GM12891 (cell line): ENCODE measurements around the gene PRRT1B.
"Not testable (repeated sequence)": the region's sequence is repeated elsewhere in the genome, so short reads cannot be mapped to it uniquely, and the experiment has no call there.

Experiments
- DNase-seq: peaks from one replicate; pipeline ENCODE4 v3.0.0; 2011; ENCODE audit warnings: low spot score; ENCODE audit not compliant: insufficient read length
- FAIRE-seq: peaks from 2 replicates; lab custom pipeline; 2011; peaks lifted over from hg19 to GRCh38; lab: Jason Lieb, UNC
- PAX5 ChIP-seq: IDR thresholded peaks from 2 replicates; pipeline ENCODE4 v1.6.1; 2011; ENCODE audit warnings: low read length, moderate library complexity, mild to moderate bottlenecking; ENCODE audit not compliant: insufficient read depth, severe bottlenecking
- POLR2A ChIP-seq: IDR thresholded peaks from 2 replicates; pipeline ENCODE4 v1.6.1; 2011; ENCODE audit warnings: low read depth, low read length, control low read depth
- POLR2AphosphoS5 ChIP-seq: IDR thresholded peaks from 2 replicates; pipeline ENCODE4 v1.6.1; 2011; ENCODE audit warnings: low read depth, low read length, control low read depth
- POU2F2 ChIP-seq: IDR thresholded peaks from 2 replicates; pipeline ENCODE4 v1.6.1; 2011; ENCODE audit warnings: low read depth, mild to moderate bottlenecking, control low read depth, low read length, moderate library complexity
- SPI1 ChIP-seq: IDR thresholded peaks from 2 replicates; pipeline ENCODE4 v1.6.1; 2011; ENCODE audit warnings: low read depth, low read length, control low read depth
- TAF1 ChIP-seq: IDR thresholded peaks from 2 replicates; pipeline ENCODE4 v1.6.1; 2011; ENCODE audit warnings: low read depth, low read length, control low read depth

The PRRT1B gene

DNA sequence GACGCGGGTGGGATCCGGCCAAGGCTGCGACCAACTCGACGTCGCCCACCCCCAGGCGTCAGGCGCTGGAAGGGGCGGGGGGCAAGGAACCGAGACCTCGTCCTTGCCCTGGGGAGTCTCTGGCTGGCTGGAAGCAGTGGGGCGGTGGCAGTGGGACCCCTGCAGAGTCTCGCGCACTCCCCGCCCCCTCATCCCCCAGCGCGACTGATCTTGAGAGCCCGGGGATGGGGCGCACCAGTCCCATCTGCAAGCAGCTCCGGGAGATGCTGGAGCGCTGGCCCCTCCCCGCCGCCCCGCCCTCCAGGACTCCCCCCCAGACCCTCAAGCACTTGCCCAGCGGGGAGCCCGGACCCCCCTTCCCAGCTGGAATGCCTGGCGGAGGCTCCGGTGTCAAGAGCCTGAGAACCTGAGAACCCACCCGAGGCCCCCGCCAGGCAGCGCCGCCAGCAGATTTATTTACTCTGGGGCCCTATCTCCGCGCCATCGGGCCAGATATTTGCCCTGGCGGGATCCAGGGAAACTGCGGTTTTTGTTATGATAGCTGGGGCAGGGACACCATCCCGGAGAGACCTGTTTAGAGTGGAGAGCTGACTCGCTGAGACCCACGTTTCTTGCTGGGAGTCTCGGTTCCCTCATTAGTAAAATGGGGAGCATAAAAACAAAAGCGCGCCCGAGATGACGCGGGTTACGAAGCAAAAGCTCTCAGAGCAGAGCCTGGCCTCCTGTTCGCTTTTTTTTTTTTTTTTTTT lies 1.2 kb downstream of the PRRT1B start:
- no peak for FAIRE-seq
- DNase-seq, result no peak
- no peak for TF ChIP-seq SPI1
- no peak for TF ChIP-seq POU2F2
- no peak for TF ChIP-seq TAF1
- no peak for TF ChIP-seq POLR2AphosphoS5
- TF ChIP-seq PAX5, result no peak
- TF ChIP-seq POLR2A, result no peak

DNA sequence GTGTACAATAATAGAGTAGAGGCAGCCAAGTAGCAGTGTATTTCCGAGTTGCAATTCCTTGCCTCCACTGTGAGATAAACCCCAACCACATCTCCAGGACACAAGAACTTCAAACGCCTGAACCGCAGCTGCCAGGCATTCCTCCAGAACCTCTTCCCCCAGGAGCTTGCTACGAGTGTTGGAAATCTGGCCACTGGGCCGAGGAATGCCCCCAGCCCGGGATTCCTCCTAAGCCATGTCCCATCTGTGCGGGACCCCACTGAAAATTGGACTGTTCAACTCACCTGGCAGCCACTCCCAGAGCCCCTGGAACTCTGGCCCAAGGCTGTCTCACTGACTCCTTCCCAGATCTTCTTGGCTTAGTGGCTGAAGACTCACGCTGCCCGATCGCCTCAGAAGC lies 3.9 kb downstream of the PRRT1B start:
- FAIRE-seq, DNase-seq: not testable (repeated sequence)

DNA sequence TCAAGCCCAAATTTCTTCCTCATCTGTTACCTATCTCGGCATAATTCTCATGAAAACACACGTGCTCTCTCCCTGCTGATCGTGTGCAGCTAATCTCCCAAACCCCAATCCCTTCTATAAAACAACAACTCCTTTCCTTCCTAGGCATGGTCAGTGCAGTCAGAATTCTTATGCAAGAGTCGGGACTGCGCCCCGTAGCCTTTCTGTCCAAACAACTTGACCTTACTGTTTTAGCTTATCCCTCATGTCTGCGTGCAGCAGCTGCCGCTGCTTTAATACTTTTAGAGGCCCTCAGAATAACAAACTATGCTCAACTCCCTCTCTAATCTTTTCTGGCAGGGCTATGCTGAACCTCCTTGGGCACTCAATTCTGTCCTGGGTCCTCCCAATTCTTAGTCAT lies 5.1 kb downstream of the PRRT1B start:
- not testable (repeated sequence) for DNase-seq, FAIRE-seq

DNA sequence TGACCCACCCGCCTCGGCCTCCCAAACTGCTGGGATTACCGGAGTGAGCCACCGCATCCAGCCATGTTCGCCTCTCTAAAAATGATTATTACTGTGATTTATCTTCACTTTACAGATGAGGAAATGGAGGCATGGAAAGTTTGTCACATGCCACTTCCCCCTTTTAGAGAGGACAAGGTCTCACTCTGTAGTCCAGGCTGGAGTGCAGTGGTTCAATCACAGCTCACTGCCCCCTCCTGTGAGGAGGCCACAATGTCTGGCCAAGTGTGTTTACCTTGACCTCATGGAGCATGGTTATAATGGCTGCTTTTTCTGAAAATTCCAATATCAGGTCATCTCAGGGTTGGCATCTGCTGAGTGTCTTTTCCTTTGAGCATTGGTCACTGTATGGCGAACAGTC lies 6.7 kb downstream of the PRRT1B start:
- DNase-seq (no peak), FAIRE-seq (no peak)
- TF ChIP-seq POLR2A (no peak), POLR2AphosphoS5 (no peak), POU2F2 (no peak), PAX5 (no peak), TAF1 (no peak), SPI1 (no peak)

DNA sequence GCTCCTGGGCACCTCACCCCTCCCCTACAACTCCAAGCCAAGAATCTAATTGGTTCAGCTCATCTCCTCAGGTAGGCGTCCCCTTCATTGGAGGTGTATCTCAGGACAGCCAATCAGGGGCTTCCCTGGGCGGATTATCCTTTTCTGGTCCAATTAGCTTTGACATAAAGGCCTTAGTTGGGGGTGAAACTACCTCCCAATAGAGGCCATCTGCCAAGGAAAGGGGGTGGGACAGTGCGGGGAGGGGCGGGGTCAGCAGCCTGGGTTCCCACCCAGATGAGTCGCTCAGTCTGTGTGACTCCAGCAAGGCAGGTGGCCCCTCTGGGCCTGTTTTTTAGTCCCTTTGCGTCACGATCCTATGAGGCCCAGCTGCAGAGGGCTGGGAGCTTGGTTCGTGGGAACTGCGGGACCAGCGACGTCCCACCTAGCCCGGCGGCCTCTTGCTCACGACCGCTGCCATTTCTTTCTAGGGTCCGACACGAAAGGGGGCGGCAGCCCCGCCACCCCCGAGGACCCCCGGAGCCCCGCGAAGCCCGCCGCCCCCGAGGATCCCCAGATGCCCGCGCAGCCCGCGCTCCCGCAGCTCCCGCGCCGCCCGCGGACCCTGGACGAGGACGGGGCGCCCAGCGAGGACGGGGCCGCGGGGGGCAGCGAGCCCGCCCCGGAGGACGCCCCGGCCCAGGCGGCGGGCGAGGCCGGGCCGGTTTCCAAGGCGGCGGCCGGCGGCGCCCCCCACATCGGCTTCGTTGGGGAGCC lies 8.9 kb downstream of the PRRT1B start:
- DNase-seq, result no peak
- no peak for TF ChIP-seq POU2F2
- FAIRE-seq, result no peak

DNA sequence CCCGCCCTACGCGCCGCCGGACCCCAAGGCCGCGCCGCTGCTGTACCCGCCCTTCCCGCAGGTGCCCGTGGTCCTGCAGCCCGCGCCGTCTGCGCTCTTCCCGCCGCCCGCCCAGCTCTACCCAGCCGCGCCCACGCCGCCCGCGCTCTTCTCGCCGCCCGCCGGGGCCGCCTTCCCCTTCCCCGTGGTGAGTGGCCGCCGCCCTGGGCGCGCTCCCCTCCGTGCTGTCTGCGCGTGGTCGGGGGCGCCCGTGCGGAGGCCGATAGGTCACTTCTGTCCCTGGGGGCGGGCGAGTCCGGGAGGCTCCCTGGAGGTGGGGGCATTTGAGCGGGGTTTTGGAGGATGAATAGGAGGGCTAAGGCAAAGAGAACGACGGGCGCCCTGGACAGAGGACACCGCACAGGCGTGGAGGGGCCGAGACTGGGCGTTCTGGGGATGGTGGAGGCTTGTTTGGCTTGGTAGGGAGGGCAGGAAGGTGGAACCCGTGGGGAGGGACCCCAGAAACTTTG lies 9.6 kb downstream of the PRRT1B start:
- TF ChIP-seq POLR2AphosphoS5 (no peak), PAX5 (no peak), POLR2A (no peak), TAF1 (no peak), POU2F2 (no peak), SPI1 (no peak)
- FAIRE-seq, result no peak
- no peak for DNase-seq

DNA sequence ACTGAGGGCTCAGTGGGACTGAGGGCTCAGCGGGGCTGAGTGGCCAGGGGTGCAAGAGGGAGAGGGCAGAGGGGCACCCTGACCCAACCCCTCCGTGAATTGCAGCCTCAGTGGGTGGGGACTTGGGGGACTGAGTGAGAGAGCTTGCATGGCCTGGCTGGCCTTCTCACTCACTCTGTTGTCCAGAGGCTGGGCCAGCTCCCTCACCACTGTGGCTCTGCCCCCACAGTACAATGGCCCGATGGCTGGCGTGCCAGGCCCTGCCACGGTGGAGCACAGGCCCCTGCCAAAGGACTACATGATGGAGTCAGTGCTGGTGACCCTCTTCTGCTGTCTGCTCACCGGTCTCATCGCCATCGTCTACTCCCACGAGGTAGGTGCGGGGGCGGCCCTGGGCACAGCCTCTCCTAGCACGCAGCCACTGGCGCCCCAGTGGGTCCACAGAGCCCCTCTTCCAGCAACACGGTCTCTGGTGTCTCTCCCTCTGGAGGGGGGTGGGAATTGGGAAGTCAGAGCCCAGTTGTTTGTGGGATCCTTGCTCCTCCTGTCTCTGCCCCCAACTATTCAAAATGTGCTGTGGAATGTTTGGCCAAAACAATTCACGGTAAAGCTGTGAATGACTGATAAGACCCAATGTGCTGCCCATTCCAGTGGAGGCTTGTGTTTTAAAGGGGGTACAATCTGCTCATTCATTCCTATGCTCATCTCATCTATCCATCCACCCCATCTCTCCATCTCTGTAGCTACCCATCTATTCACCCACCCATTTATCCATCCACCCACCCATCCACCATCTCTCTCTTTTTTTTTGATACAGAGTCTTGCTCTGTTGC lies 10.7 kb downstream of the PRRT1B start:
- FAIRE-seq, result no peak
- no peak for TF ChIP-seq POLR2A
- TF ChIP-seq TAF1, result no peak
- no peak for TF ChIP-seq POU2F2
- no peak for TF ChIP-seq SPI1
- no peak for TF ChIP-seq PAX5
- TF ChIP-seq POLR2AphosphoS5, result no peak
- DNase-seq, result no peak

DNA sequence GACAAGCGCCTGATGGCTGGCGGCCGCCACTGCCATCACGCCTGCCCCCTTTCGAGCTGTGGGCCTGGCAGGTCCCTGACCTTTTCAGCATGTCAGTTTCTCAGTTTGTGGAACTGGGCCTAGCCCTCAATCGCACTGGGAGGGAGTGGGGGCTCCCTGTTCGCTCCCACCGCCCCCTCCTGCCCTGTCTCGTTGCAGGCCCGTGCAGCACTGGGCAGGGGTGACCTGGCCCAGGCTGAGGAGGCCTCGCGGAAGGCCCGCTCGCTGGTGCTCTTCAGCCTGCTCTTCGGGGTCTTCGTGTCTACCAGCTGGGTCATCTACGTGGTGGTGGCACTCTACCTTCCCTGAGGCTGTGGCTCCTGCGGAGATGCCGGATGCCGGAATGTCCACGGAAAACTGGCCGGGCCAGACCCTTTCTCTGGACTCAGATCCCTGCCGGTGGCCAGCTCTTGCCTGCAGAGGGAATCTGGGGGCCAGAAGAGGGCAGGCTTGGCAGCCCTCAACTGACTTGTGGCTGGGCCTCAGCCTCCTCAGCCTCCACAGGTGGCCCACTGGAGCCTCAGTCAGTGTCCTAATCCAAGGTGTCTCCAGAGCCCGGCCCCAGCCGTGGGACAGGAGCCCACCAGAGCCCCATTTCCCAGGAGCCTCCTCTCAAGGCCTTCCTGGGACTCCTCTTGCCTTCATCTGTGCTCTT lies 12.7 kb downstream of the PRRT1B start:
- TF ChIP-seq SPI1, result no peak
- no peak for TF ChIP-seq PAX5
- no peak for FAIRE-seq
- no peak for DNase-seq

DNA sequence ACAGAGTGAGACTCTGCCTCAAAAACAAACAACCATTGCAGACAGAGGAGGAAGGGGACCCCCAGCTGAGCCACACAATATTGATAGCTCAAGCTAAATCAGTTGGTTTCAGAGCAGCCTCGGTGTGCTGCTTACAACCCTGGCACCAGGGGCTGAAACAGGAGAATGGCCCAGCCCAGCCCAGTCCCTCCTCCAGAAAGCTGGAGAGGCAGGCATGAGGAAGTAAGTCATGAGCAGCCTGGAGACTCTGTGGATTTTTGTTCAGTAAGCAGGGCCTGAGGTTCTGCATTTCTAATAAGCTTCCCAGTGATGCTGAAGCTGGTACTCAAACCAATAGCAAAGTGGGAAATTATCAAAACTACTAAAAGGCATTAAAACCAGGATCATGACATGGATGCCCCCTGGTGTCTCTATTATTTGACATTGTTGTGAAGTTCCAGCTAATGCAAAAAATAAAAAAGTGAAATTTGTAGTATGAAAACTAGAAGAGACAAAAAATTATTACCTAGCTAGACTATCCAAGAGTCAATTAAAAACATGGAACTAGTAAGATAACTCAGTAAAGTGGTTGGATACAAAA lies 14.2 kb downstream of the PRRT1B start:
- FAIRE-seq, result no peak

More for the DNA sequence above, 14.2 kb downstream of the PRRT1B start:
- DNase-seq, result no peak
- TF ChIP-seq PAX5 (no peak), POLR2AphosphoS5 (no peak), SPI1 (no peak), POLR2A (no peak), POU2F2 (no peak), TAF1 (no peak)
